HTERT RPE-1 (cell line): Measurements from ENCODE around the gene ZNF513.
"Not testable (repeated sequence)": the region's sequence is repeated elsewhere in the genome, so short reads cannot be mapped to it uniquely, and the experiment has no call there.

Experiments
- in situ Hi-C: fragments of 300-500 bp; cut with MboI; formaldehyde crosslinking; loops from 4 replicates; pipeline ENCODE4 v1.14.3; 2020; ENCODE audit warnings: low sequenced_read_pairs

The ZNF513 gene

GRCh38 chr2:27362678-27363420 is 17.7 kb downstream of the ZNF513 start:
- in situ Hi-C loops, result no loop called here

GRCh38 chr2:27356382-27357181 is 24.0 kb downstream of the ZNF513 start, which contains the start of gene GTF3C2:
TSS of gene GTF3C2 (minus strand) at chr2:27356764. CDS start at chr2:27343554, 13,210 bp downstream.
- in situ Hi-C loops, result no loop called here

DNA sequence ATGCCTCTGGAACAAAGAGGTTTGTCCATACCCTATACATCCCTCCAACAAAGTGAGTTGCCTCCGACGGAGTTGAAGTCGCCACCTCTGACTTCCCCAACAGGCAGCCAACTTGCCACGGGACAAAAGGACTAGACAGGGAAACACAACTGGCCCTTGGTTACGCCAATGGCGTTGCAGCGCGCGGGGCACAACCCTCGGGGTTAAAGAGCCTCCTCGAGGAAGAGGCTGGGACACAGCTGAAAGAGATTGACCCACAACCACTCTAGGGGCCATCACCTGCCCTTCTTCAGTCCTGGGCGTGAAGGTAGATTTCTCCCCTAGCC is 24.5 kb downstream of the ZNF513 start:
- in situ Hi-C loops, result no loop called here

DNA sequence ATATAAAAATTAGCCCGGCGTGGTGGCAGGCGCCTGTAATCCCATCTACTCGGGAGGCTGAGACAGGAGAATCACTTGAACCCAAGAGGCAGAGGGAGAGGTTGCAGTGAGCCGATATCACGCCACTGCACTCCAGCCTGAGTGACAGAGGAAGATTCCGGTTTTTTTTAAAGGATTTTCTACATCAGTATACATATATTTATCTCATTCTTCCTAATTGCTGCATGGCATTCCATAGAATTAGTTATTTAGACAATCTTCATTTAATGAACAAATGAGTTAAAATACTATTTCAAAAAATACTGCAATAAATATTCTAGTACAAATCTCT is 26.0 kb downstream of the ZNF513 start:
- in situ Hi-C loops, result no loop called here

DNA sequence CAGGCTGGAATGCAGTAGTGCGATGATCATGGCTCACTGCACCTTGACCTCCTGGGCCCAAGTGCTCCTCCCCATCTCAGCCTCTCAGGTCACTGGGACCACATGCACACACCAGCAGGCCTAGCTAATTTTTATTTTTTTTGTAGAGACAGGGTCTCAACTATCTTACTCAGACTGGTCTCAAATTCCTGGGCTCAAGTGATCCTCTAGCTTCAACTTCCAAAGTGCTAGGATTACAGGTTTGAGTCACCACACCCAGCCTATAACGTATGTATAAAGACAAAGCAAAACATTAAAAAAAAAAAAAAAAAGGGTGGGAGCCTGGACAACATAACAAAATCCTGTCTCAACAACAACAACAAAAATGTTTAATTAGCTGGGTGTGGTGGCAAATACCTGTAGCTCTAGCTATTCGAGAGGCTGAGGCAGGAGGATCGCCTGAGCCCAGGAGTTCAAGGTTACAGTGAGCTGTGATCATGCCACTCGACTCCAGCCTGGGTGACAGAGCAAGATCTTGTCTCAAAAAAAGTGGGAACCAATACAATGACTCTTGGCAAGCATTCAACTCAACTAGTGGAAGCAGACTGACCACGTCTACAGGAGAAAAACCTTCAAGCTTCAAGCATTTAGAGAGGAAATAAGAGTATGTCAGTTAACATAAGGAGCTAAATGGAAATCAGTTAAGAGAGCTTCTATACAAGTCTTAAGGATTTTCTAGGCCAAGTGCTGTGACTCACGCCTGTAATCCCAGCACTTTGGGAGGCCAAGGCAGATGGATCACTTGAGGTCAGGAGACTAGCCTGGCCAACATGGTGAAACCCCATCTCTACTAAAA is 26.6 kb downstream of the ZNF513 start:
- in situ Hi-C loops, result no loop called here

DNA sequence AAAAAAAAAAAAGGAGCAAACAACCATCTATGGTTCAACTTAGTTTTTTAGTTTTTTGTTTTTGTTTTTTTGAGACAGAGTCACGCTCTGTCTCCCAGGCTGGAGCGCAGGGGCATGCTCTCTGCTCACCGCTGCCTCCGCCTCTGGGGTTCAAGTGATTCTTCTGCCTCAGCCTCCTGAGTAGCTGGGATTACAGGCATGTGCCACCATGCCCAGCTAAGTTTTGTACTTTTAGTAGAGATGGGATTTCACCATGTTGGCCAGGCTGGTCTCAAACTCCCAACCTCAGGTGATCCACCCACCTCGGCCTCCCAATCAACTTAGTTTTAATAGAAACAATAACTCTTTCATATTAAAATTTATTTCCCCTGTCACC is 27.2 kb downstream of the ZNF513 start:
- in situ Hi-C loops, result not testable (repeated sequence)

GRCh38 chr2:27351802-27352598 is 28.5 kb downstream of the ZNF513 start:
- in situ Hi-C loops, result no loop called here

DNA sequence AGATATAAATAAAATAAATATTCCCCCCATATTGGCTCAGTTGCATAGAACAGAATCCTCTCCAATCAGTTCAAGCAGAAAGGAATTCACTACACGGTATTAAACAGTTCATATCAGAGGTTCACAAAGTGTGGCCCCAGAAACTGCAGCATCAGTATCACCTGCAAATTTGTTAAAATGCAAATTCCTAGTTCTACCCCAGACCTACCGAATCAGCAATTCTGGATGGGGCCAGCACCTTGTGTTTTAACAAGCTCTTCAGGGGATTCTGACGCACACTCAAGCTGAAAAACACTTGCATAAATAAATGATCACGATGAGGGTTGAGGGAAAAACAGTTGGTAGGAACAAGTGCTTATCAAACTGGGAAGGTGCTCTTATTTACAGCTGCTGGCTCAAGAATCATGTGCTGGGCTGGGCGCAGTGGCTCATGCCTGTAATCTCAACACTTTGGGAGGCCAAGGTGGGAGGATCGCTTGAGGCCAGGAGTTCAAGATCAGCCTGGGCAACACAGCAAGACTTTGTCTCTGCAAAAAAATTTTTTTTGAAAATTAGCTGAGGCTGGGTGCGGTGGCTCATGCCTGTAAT is 30.3 kb downstream of the ZNF513 start:
- in situ Hi-C loops, result no loop called here

DNA sequence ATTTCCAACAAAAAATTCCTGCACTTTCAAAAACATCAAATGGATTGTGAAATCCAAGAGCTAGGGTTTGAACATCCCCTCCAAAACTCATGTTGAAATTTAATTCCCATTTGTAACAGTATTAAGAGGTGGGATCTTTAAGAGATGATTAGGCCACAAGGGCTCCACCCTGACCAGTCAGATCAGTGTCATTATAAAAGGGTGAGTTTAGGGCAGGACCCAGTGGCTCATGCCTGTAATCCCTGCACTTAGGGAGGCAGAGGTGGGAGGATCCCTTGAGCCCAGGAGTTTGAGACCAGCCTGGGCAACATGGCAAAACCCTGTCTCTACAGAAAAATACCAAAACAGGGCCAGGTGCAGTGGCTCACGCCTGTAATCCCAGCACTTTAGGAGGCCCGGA is 32.9 kb downstream of the ZNF513 start:
- in situ Hi-C loops, result no loop called here

DNA sequence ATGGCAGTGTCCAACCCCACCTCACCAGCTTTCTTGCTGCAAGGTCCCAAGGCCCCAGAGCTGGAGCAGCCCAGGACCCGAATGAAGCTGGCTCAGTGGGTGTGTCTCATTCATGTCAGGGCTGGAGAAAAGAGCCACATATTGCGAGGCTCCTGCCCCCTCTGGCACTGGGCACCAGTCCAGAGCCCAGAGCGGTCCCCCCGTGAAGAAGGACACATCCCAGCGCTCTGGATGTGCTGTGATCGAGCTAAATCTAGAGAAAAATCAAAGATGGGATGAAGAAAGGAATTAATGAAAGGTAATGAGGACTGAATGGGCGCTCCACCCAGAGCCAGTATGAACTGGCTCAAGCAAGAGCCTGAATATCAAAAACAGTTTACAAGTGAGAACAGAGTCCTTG is 44.4 kb downstream of the ZNF513 start:
- in situ Hi-C loops, result no loop called here

DNA sequence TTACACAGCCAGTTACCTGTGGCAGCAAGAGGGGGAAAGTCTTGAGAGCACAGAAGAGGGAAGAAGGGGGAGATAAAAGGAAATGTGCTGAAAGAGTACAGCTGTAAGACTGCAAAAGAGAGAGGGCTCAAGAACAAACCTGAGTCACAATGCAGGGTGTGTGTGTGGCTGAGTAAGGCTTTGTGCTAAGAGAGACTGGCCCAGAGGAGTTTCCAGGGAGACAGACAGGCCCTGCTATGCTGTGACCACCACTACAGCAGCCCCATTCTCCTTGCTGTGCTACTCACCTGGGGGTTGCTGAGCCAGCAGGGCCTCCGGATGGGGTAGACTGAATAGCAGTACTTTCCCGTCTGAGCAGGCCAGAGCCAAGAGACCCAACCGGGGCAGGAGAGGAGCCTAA is 45.2 kb downstream of the ZNF513 start:
- in situ Hi-C loops, result no loop called here
